ENCODE data around the gene SUPT20HL1.

GRCh38 chrX:24325231-24325630 lies 35.2 kb upstream of the SUPT20HL1 start:
- no peak for TF ChIP-seq CTCF (IDR thresholded peaks at IDR 0.05)
- TF ChIP-seq POLR2A (IDR thresholded peaks at IDR 0.05) = no peak

All from Peyer's patch (tissue), 4 donors.